GM04503 (cell line): Measurements from ENCODE around the gene AIDA.
A peak's percentile ranks its signal among the peaks of the same experiment; 100 is the strongest.

Source experiments
- DNase-seq: peaks from one replicate; pipeline ENCODE4 v3.0.0-alpha.2; 2012; ENCODE audit warnings: low read depth

The AIDA gene

DNA sequence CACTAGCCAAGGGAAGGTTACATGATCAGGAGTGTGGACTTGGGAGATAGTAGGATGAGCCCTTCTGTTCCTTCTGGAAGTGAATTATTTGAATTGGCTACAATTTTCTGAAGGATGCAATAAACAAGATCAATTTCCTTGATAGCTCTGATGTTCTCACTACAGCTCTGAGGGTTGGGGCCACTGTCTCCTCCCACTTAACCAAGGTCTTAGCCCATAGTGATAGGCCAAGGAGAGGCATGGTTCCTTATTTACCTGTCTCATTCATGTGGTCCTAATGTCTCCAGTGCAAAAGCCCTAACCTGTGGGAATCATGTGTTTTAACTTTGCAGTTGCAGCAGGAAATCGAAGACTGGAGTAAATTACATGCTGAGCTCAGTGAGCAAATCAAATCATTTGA, 59.6 kb downstream of the AIDA start:
- DNase-seq: no peak

DNA sequence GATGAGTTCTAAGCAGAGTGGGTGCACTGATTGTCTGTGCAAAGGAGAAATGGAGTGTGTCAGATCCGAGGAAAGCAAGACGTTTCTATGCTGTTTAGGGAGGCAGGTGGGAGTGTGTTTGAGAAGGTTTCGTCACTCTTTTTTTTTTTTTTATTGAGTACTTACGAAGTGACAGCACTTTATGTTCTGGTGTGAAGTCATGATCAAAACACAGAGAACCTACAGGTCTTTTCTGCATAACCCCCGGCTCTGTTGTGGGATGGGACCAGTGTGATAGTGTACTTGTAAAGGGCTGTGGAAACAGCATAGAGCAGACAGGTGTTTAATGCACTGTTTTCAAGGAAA, 67.7 kb downstream of the AIDA start:
- DNase-seq: no peak

DNA sequence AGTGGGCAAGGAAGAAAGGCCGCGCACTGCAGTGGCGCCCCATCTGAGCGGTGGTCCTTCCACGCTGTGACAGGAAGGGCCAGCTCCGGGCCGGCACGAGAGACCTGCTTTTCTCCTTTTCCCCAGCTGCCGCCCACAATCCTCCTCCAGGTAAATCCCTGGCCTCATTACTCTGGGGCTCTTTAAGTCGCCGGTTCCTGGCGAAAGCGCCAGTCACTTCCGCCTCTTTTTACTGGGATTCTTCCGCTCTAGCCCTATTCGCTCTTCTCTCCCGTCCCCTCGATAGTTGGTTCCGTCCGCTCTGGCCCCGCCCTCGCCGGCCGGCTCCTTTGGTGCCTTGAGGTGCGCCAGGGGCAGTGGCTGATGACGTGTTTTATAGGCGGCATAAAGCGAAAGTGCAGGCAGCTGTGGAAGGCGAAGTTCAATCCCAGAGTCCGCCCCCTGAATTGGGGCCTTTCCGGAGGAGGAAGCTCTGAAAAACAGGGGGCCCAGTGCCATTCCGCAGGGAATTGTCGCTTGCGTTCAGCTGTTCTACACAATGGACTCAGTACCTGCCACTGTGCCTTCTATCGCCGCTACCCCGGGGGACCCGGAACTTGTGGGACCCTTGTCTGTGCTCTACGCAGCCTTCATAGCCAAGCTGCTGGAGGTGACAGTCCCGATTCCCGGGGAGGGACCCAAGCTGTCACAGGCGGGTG, 68.2 kb downstream of the AIDA start:
- DNase-seq: peak; percentile 92

DNA sequence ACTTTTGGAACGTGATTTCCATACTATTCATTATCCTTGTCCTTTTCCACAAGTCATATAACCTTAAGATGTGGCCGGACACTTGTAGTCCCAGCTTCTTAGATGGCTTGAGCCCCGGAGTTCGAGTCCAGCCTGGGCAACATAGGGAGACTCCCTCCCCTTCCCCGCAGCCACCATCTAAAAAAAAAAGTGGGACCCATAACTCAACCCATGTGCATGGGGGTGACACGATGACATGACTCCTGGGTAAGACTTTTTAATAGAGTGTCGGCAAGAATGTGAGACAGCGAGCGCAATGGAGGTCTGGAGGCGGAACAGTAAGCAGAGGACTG, 68.7 kb downstream of the AIDA start:
- DNase-seq: no peak

DNA sequence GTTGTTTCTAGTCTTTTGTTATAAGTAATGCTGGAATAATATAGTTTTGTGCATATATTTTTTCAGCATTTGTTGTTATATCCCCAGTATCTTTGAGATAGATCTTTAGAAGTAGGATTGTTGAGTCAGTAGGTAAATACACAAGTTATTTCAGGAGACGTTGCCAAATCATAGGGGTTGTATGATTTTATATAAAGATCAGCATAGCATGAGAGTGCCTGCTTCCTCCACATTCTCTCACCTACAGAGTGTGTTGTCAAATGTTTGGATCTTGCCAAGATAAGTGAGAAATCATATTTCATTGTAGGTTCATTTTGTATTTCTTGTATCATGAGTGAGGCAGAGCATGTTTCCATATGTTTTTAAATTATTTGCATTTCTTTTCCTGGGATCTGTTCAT, 69.8 kb downstream of the AIDA start:
- DNase-seq: no peak

DNA sequence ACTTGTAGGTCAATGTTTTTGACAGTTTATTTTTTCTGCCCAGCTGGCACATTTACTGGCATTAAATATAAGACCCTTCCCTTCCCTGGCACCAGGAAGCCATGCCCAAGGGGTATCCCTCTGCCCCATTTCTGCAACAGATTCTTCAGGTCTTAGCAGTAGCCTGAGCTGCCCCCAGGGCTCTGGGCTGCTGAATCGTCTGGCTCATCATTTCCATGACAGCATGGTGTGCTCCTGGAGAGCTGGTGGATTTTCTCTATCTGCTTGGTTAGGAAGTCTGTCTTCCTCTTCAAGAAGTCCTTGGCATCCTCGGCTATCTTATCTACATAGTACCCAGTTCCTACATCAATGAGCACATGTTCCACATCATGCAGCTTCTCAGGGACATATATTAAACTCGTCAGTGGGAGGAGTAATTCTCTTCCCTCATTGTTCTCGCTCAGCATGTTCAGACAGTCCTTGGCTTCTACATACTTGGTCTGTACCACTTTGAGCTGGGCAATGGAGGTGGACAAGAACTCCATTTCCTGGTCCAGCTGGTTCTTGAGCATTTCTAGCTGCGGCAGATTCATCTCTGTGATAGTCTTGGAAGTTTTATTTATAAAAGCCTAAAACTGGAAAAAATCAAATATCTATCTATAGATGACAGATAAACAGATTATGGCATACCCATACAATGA, 70.9 kb downstream of the AIDA start:
- no peak for DNase-seq

DNA sequence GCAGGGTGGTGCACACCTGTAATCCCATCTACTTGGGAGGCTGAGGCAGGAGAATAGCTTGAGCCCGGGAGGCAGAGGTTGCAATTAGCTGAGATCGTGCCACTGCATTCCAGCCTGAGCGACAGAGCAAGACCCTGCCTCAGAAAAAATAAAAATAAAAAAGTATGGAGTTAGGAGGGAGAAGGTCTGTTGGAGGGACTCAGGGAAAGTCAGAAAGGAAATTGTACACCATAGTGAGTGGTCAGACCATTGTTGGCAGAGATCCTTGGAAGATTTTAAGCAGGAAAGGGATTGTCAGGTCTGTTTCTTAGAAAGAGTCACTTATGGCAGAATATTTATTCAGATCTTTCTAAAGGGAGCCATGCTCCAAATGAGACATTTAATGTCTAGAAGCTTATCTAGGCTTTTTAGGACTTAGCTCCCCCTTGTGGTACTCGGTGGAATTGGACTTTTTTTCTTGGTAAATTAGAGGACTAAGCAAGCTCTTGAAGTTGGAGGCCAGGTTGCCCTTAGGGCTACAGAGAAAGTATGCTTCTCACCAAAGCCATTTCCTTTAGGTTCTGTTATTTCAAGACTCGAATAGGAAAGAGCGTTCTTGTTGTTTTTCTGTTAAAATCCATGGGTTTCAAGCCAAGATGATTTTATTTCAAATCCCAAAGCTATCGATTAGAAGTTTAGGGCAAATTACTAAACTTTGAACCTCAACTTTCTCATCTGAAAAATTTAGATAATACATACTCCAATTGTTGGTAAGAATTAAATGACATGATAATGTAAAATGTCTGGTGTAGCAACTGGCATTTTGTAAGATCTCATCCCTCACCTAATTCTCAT, 77.9 kb downstream of the AIDA start:
- no peak for DNase-seq

DNA sequence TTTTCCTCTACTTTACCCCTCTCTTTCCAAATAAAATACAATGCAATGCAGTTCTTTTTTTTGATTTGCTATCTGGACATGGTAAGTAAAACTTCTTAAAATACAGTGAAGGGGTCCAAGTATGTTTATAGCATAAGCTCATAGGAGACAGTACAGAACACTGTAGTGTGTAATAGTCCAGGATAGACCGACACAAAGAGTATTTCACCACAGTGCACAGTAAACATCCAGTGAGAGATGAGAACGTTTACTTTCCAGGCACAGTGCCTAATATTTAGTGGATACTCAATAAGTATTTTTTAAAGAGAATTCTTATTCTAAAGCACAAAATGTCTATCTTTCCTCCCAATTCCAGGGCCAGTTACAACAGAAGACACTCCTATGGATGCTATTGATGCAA, 79.5 kb downstream of the AIDA start:
- no peak for DNase-seq

DNA sequence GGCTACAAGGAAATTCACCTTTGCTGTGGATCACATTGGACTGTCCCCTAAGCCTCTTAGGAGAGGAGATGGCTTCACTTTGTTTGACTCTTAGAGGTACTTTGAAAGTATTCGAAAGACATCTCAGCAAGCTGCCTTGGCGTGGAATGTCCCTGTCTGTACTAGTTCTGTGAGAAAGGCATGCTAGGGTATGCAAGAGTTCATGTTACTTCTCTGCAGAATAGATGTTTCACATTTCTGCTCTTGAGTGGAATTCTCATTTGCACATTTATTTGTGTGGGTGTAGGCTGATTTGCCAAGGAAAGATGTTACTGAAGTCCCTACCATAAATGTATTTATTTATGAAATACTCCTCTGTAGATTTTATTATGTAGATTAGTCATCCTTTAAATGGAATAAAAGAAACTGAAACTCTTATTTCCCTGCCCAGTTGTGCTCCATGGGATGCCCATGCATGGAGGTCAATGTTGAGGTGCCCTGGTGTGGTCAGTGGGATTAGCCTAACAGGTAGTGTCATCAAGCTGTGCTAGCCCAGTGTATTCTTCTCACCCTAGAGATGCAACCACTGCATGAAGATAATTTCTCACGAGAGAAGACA, 80.6 kb downstream of the AIDA start:
- DNase-seq: no peak

DNA sequence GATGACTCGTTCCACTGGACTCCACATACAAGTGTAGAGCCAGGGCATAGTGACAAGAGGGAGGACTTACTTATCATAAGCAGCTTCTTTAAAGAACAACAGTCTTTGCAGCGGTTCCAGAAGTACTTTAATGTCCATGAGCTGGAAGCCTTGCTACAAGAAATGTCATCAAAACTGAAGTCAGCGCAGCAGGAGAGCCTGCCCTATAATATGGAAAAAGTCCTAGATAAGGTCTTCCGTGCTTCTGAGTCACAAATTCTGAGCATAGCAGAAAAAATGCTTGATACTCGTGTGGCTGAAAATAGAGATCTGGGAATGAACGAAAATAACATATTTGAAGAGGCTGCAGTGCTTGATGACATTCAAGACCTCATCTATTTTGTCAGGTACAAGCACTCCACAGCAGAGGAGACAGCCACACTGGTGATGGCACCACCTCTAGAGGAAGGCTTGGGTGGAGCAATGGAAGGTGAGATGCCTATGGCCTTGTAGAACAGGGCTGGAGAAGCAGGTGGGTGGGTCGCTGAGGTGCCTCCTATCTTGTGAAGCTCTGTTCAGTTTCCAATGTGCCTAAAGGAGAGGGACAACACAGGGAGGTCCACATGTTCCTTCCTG, 82.3 kb downstream of the AIDA start:
- no peak for DNase-seq

DNA sequence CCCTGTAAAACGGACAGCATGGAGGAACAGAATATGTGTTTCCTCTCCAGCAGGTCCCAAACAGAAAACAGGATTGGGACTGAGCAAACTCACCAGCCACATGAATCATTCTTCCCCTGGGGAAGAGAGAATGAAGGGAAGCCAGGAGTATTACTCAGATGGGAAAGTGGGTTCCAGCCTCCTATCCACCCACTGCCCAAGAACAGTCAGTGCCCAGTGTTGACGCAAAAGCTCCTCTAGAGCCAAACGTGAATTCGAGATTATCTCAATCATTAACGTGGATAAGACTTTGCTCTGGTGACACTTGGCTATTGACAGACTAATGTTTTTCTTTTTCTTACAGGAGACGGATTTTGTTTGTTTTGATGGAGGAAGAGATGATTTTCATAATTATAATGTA, 85.1 kb downstream of the AIDA start:
- no peak for DNase-seq

DNA sequence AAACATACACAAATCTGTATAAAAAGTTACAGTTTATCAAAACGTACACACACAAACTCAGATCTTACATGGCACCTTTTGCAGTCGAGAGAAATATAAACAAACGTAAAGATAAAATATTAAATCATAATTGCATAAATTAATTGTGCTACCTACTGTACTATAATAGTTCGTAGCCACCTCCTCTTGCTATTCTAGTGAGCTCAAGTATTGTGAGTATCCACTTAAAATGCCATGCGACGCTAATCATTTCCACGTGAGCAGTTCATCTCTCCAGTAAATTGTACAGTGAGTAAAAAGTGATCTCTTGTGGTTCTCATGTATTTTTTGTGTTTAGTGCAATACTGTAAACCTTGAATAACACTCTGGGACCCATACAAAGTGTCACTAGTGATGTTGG, 88.1 kb downstream of the AIDA start:
- no peak for DNase-seq

DNA sequence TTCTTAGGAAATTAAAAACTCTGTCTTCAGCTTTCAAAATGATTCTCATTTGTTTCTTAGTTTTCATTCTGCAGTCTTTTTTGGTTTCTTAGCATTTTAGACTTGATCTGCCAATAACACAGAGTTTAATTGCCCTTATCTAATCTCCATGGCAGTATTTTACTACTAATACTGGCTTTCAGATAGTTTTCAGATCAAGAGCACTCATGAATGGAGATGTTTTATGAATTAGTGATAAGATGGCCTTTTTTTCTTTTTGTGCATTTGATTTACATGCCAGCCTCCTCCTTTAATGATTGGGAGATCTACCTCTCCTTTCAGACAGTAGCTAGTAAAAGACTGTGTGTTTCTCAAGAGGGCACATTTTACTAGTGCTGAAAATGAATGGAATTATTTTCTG, 88.8 kb downstream of the AIDA start:
- DNase-seq: no peak

DNA sequence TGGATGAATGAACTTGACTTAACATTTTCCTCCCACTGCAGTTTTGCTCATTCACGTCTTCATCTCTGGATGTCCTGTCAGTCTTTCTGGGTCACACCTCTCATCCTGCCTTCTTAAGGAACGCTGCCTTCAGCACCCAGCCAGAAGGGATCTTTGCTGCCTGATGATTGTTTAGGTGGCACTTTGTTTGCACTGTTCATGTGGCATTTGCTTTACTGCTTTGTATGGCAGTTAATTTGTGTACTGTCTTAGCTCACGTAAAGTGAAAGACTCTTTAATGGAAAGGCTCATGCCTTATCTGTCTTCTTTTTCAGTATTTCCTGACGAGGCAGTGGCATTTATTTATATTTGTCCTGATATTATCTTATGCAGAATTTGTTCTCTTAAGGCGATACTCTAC, 89.5 kb downstream of the AIDA start:
- no peak for DNase-seq

DNA sequence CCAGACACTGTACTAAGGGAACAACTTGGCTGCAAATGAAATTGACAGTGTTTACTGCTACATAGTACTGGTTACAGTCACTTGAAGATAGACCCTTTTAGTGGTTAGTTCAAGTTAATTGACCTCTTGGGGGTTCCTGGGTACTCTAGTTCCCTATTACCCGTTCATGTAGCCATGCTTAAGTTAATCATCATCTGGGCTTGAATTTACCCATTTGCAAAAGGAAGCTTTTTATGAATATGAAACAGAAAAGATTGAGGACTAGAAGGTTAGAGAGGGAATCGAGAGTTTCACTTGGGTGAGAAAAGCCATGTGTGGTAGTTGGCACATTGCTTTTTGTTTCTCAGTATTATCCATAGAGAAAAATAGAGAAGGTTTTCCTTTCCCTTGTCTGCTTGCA, 91.7 kb downstream of the AIDA start:
- DNase-seq: no peak

DNA sequence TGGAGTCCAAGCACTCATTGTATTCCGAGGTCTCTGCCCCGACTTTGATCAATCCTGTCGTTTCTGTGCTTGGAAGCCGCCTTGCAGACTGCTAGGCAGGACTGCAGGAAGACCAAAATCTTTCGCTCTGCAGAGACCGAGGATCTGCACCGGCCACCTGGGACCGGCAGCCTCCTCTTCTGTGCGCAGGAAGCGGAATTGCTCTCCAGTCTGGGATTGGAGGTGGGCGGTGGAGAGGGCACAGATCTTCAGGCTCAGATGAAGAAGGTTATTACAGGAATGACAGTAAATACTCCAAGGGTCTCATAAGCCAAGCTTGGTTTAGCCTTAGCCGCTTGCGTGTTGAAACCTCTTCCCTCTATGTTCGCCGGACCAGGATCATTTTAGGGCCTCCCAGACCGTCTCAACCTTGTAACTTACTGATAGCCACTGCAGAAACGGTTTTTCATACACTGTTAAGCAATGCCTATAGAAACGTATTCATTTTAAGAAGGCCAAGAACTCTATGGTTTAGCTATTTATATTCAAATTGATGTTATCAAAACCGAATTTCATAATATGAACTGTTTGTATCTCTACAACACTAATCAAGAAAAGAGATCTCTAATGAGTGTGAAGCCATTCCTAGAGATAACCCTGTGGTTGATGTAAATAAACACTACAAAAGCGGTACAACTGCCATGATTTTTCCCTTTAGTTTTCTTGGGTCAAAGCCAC, 93.3 kb downstream of the AIDA start:
- DNase-seq: no peak
